Right atrium auricular region (tissue), 2 donors: ENCODE measurements around the gene LRRC71. TPM values are rescaled to one million over a fixed set of nuclear protein-coding genes. Genes with fewer than 3 reads are reported as not detected.

Experiments used
- DNase-seq: peaks from one replicate; pipeline ENCODE4 v3.0.0-alpha.2; 2019; ENCODE audit warnings: low spot score
- H3K27ac ChIP-seq, 2 donors: fragments of 200-600 bp; sonication (generic); 1 replicate in 1 of 2; 2 replicates in 1 of 2; pipeline ENCODE4 v1.5.1; 2016 to 2019
- H3K27me3 ChIP-seq, 2 donors: fragments of 200-600 bp; sonication (generic); one replicate each; pipeline versions ENCODE4 v1.5.1 to v1.6.0; 2017 to 2019
- H3K36me3 ChIP-seq: fragments of 200-600 bp; sonication (generic); one replicate; pipeline ENCODE4 v1.5.1; 2016
- H3K4me1 ChIP-seq, 2 donors: fragments of 200-600 bp; sonication (generic); one replicate each; pipeline versions ENCODE4 v1.5.1 to v1.6.0; 2017 to 2019
- H3K4me3 ChIP-seq, 2 donors: fragments of 200-600 bp; sonication (generic); 1 replicate in 1 of 2; 2 replicates in 1 of 2; pipeline ENCODE4 v1.5.1; 2017 to 2019; ENCODE audit warnings: mild to moderate bottlenecking in 1 of 2, moderate library complexity in 1 of 2
- H3K9me3 ChIP-seq, 2 donors: fragments of 200-600 bp; sonication (generic); one replicate each; pipeline ENCODE4 v1.5.1; 2019
- total RNA-seq, 2 donors: library from RNA; depleted of rRNA; stranded (reverse); fragments of >200 nt; gene quantifications; one replicate each; pipeline ENCODE4 v1.1.0, GENCODE V29; 2016
- TF ChIP-seq, protein P1 (sequence below), 2 donors: fragments of 200-600 bp; sonication (generic); IDR thresholded peaks; one replicate each; pipeline ENCODE4 v1.5.1; 2019; ENCODE audit warnings: antibody characterized with exemption in 2 of 2

Gene LRRC71
- total RNA-seq, 2 donors from 2014 or later, result not detected

DNA sequence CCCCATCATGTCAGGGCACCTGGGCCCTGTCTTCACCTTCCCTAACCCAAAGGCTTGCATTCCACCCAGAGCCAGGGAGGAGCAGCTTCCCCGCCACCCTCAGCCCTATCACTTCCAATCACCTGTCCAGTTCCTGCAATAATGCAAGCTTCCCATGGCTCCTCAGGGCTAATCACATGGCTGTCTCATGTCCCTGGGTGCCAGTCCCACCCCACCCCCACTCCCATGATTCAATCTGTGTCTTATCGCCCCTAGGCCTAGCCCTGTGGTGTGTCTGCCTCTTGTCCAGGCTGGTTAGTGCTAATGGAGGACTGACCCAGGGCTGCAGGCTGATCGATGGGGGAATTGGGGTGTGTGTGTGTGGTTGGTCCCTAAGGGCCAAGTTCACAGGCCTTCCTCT, 37.9 kb upstream of the LRRC71 start:
- H3K36me3 ChIP-seq, result no peaks in the 10 kb centered on the region
- H3K27me3 ChIP-seq, result no peaks in the 10 kb centered on the region
- H3K27ac ChIP-seq, result no peak overlapping the region
- no peak overlapping the region for H3K4me3 ChIP-seq
- TF ChIP-seq, protein P1, sequence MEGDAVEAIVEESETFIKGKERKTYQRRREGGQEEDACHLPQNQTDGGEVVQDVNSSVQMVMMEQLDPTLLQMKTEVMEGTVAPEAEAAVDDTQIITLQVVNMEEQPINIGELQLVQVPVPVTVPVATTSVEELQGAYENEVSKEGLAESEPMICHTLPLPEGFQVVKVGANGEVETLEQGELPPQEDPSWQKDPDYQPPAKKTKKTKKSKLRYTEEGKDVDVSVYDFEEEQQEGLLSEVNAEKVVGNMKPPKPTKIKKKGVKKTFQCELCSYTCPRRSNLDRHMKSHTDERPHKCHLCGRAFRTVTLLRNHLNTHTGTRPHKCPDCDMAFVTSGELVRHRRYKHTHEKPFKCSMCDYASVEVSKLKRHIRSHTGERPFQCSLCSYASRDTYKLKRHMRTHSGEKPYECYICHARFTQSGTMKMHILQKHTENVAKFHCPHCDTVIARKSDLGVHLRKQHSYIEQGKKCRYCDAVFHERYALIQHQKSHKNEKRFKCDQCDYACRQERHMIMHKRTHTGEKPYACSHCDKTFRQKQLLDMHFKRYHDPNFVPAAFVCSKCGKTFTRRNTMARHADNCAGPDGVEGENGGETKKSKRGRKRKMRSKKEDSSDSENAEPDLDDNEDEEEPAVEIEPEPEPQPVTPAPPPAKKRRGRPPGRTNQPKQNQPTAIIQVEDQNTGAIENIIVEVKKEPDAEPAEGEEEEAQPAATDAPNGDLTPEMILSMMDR (IDR thresholded peaks at IDR 0.05), result no peak
- DNase-seq, result no peak
- H3K4me1 ChIP-seq, result no peaks in the 10 kb centered on the region
- no peaks in the 10 kb centered on the region for H3K9me3 ChIP-seq

DNA sequence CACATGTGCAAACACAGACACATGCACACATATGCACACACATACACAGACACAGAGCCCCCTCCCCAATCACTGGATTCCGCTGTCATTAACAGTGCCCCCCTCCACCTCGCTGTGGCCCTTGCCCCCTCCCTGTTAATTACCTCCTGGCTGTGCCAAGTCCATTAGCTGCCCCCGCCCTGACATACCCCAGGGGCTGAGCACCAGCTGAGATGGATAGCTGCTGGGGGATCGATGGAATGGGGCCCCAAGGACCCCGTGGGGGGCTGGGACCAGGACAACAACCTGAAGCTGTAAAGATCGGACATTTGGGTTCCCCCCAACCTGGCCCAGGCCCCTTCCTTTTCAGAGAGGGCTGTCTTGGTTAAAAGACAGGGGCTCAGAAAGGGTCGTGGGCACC, 36.5 kb upstream of the LRRC71 start:
- H3K27ac ChIP-seq, result no peak overlapping the region
- DNase-seq, result no peak
- H3K9me3 ChIP-seq, result no peaks in the 10 kb centered on the region
- no peak overlapping the region for H3K4me3 ChIP-seq
- no peaks in the 10 kb centered on the region for H3K27me3 ChIP-seq
- H3K4me1 ChIP-seq, result no peaks in the 10 kb centered on the region
- TF ChIP-seq, protein P1 (IDR thresholded peaks at IDR 0.05), result no peak
- H3K36me3 ChIP-seq, result no peaks in the 10 kb centered on the region

DNA sequence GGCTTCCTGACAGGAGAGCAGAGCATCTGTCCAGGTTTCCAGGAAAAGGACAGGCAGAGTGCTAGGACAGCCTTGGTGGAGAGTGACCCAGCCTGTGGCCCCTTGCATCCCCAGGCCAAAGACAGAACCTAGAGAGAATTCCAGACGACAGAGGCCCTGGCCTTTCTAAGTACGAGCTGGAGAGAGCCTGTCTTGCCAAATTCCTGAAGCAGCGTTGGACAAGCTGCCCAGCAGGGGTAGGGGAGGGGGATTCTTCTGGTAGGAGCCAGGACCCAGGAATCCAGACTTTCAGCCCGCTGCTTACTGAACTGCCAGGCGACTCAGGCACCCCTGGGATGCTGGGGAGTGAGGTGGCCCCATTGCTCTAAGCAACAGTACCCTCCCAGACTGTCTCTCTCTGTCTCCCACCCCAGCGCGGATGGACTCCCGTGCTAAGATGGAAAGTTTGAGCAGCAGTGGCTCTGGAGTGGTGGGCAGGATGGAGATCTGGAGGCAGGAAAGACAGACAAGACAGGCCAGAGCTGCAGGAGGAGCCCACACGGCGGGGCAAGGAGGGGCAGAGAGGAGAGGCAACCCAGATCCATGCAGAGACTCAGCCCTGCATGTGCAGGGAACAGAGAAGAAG, 35.8 kb upstream of the LRRC71 start:
- TF ChIP-seq, protein P1 (IDR thresholded peaks at IDR 0.05), result no peak
- no peak for DNase-seq
- Histone ChIP-seq H3K27ac (no peak overlapping the region), H3K36me3 (no peaks in the 10 kb centered on the region), H3K9me3 (no peaks in the 10 kb centered on the region), H3K27me3 (no peaks in the 10 kb centered on the region), H3K4me3 (no peak overlapping the region), H3K4me1 (no peaks in the 10 kb centered on the region)

DNA sequence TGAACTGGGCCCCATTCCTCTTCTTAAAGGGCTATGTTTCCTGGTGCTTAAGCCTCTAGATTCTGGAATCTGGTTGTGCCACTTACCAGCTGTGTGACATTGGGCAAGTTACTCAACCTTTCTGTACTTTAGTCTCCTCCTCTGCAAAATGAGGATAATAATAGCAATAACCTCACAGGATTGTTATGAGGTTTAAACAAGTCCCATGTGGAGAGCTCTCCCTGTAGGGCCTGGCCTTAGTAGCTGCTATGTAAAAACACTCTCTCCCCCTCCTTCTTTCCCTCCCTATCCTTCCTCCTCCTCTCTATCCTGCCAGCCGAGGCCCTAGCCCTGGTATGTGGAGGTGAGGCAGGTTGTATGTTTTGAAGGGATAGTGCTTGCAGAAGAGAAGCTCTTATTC, 35.1 kb upstream of the LRRC71 start:
- no peaks in the 10 kb centered on the region for H3K36me3 ChIP-seq
- no peaks in the 10 kb centered on the region for H3K27me3 ChIP-seq
- H3K4me3 ChIP-seq, result no peak overlapping the region
- H3K27ac ChIP-seq, result no peak overlapping the region
- H3K4me1 ChIP-seq, result no peaks in the 10 kb centered on the region
- no peaks in the 10 kb centered on the region for H3K9me3 ChIP-seq
- no peak for DNase-seq
- TF ChIP-seq, protein P1 (IDR thresholded peaks at IDR 0.05), result no peak

DNA sequence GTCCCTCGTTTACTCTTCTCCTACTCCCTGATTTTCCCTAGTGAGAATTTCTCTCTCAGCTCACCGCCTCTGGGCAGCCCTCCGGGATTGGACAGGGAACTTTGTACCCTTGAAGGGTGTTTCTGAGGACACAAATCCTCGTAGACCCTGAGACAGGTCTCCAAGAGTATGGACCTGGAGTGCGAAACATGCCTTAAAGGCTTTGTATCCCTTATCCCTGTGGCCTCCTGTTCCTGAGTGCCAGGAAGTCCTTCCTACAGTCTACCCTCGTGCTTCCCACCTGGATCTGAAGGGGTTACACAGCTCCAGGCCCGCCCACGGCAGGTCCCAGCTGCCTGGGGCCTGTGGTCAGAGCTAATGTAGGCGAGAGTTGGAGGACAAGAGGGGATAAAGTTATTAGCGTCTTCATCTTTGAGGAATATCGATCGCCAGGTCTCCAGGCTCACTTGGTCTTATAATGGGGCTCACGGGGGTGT, 34.5 kb upstream of the LRRC71 start:
- Histone ChIP-seq H3K36me3 (no peaks in the 10 kb centered on the region), H3K27ac (no peak overlapping the region), H3K4me1 (no peaks in the 10 kb centered on the region), H3K4me3 (no peak overlapping the region), H3K9me3 (no peaks in the 10 kb centered on the region), H3K27me3 (no peaks in the 10 kb centered on the region)
- DNase-seq, result no peak
- TF ChIP-seq, protein P1 (IDR thresholded peaks at IDR 0.05), result no peak
